Mesendoderm (in vitro differentiated cells): ENCODE results near the gene UBE2V1.

Experiments
- DNase-seq: peaks from one replicate; pipeline ENCODE4 v3.0.0; 2013
- H2AK5ac ChIP-seq: 2 replicates; pipeline ENCODE4 v1.6.1; 2013; ENCODE audit warnings: low read length, inconsistent platforms
- H2BK120ac ChIP-seq: 2 replicates; pipeline ENCODE4 v1.6.1; 2013; ENCODE audit warnings: low read depth, mild to moderate bottlenecking, low read length, moderate library complexity, mixed read lengths
- H2BK15ac ChIP-seq: replicated peaks from 2 replicates; pipeline ENCODE4 v1.6.1; 2013; ENCODE audit warnings: low read depth, mild to moderate bottlenecking, moderate library complexity
- H2BK5ac ChIP-seq: 2 replicates; pipeline ENCODE4 v1.6.1; 2013; ENCODE audit warnings: low read length, inconsistent platforms
- H3K18ac ChIP-seq: 2 replicates; pipeline ENCODE4 v1.6.1; 2013; ENCODE audit warnings: mild to moderate bottlenecking, low read length, mixed read lengths
- H3K23ac ChIP-seq: one replicate; pipeline ENCODE4 v1.6.1; 2013; ENCODE audit warnings: low read length
- H3K27ac ChIP-seq: 2 replicates; pipeline ENCODE4 v1.5.1; 2013; ENCODE audit warnings: low read depth, mild to moderate bottlenecking, inconsistent platforms, low read length, moderate library complexity
- H3K27me3 ChIP-seq: 2 replicates; pipeline ENCODE4 v1.6.1; 2013; ENCODE audit warnings: low read length, control low read depth, mild to moderate bottlenecking, inconsistent platforms; ENCODE audit not compliant: insufficient read depth, poor library complexity
- H3K36me3 ChIP-seq: 2 replicates; pipeline ENCODE4 v1.6.1; 2013; ENCODE audit warnings: low read length, inconsistent platforms; ENCODE audit not compliant: control insufficient read depth, insufficient read depth
- H3K4ac ChIP-seq: one replicate; pipeline ENCODE4 v1.6.1; 2013; ENCODE audit warnings: low read depth, mild to moderate bottlenecking, low read length, moderate library complexity
- H3K4me1 ChIP-seq: 2 replicates; pipeline ENCODE4 v1.6.1; 2013; ENCODE audit warnings: low read depth, low read length, inconsistent platforms; ENCODE audit not compliant: control insufficient read depth
- H3K4me2 ChIP-seq: 2 replicates; pipeline ENCODE4 v1.6.1; 2013; ENCODE audit warnings: low read length
- H3K4me3 ChIP-seq: 2 replicates; pipeline ENCODE4 v1.5.1; 2013; ENCODE audit warnings: mild to moderate bottlenecking, low read length
- H3K56ac ChIP-seq: one replicate; pipeline ENCODE4 v1.6.1; 2013; ENCODE audit warnings: low read length
- H3K79me1 ChIP-seq: 2 replicates; pipeline ENCODE4 v1.6.1; 2013; ENCODE audit warnings: low read length, inconsistent platforms
- H3K79me2 ChIP-seq: 2 replicates; pipeline ENCODE4 v1.6.1; 2013; ENCODE audit warnings: mild to moderate bottlenecking, low read length; ENCODE audit not compliant: control insufficient read depth, insufficient read depth
- H3K9ac ChIP-seq: 2 replicates; pipeline ENCODE4 v1.6.1; 2013; ENCODE audit warnings: low read length, inconsistent platforms
- H4K5ac ChIP-seq: one replicate; pipeline ENCODE4 v1.6.1; 2013; ENCODE audit warnings: low read length
- H4K8ac ChIP-seq: one replicate; pipeline ENCODE4 v1.6.1; 2013; ENCODE audit warnings: low read depth, mild to moderate bottlenecking, control low read depth, low read length, moderate library complexity
- WGBS: extraction: QIAGEN DNeasy Blood & Tissue Kit; methylation state at CpG from one replicate; pipeline ENCODE4 v1.1.7; 2013; ENCODE audit warnings: low lambda C conversion rate, missing lambda C conversion rate; ENCODE audit not compliant: insufficient coverage; ENCODE audit errors: extremely low coverage; 5-methylcytosine and 5-hydroxymethylcytosine counted together

The UBE2V1 gene

DNA sequence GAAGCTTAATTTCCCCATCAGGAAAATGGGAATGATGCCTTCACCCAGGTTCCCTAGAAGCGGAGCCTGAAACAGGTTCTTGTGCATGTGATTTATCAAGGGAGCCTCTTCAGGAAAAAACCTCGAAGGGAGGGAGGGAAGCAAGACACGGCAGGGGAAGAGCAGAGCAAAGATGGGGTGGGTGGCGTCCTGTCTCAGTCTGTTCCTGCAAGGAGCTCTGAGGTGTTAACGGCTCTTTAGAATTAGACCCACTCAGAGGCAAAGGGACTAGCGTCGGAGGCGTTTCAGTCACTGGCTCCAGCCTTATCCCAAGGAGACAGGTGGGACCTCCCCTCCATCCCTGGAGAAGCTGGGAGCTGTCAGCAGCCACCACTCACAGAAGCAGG is 15.6 kb upstream of the UBE2V1 start:
- Histone ChIP-seq H2BK5ac (no peak overlapping the region), H3K4me3 (no peak overlapping the region), H2BK120ac (no peak overlapping the region), H3K4me2 (no peak overlapping the region), H3K23ac (no peak overlapping the region), H3K56ac (no peak overlapping the region), H3K27ac (no peak overlapping the region), H3K36me3 (peaks cover 23% of the 10 kb centered on the region), H2AK5ac (no peak overlapping the region), H2BK15ac (no peak overlapping the region), H3K79me2 (no peaks in the 10 kb centered on the region), H4K8ac (no peak overlapping the region), H3K79me1 (peaks cover 6% of the 10 kb centered on the region), H4K5ac (no peak overlapping the region), H3K27me3 (no peaks in the 10 kb centered on the region), H3K9ac (no peak overlapping the region), H3K4ac (no peak overlapping the region), H3K4me1 (no peaks in the 10 kb centered on the region), H3K18ac (no peak overlapping the region)
- no CpG with 5 or more reads among the region's 8 CpGs for WGBS
- DNase-seq = no peak

DNA sequence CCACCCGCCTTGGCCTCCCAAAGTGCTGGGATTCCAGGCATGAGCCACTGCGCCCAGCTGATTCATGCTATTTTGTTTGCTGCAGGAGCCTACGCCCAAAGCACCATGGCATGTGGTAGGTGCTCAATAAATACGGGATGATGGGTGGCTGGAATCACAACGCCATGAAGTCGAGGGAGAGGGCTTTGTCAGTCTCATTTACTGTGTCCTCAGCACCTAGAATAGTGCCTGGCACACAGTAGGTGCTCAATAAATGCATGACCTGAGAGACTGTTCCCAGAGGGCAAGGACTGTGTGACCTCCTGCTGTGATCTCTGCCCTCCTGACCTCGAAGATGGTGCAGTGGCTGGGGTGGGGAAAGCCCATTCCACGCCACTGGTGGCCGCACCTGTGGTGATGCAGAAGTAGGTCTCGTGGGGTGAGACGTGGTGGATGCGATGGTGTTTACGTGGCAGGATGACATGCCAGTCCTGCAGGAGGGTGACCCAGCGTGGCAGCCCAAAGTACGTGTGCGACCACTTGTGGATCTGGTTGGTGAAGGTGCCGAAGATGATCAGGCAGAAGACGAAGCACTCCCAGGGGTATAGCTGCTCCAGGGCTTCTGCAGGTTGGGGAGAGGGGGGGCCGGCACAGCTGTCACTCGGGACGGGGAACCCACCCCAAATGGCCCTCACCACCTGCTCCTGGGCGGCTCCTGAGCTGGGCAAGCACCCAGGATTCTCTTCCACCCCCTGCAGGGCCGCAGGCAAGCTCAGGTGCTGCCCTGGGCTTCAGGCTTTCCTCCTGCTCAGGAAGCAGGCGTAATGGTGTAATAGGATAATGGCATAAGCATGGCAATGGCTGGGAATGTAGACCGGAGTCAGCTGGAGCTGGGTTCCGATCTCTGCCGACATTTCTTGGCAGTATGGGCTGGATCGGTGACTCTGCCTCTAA is 14.9 kb upstream of the UBE2V1 start:
- Histone ChIP-seq H2BK15ac (no peak overlapping the region), H3K36me3 (peaks cover 23% of the 10 kb centered on the region), H3K4me3 (no peak overlapping the region), H3K4ac (no peak overlapping the region), H3K27ac (no peak overlapping the region), H4K8ac (no peak overlapping the region), H2BK120ac (no peak overlapping the region), H3K4me2 (no peak overlapping the region), H3K4me1 (no peaks in the 10 kb centered on the region), H3K56ac (no peak overlapping the region), H3K23ac (no peak overlapping the region), H3K79me2 (no peaks in the 10 kb centered on the region), H2BK5ac (no peak overlapping the region), H3K9ac (no peak overlapping the region), H4K5ac (no peak overlapping the region), H3K18ac (no peak overlapping the region), H2AK5ac (no peak overlapping the region), H3K27me3 (no peaks in the 10 kb centered on the region), H3K79me1 (peaks cover 5% of the 10 kb centered on the region)
- no CpG with 5 or more reads among the region's 28 CpGs for WGBS
- DNase-seq = no peak

DNA sequence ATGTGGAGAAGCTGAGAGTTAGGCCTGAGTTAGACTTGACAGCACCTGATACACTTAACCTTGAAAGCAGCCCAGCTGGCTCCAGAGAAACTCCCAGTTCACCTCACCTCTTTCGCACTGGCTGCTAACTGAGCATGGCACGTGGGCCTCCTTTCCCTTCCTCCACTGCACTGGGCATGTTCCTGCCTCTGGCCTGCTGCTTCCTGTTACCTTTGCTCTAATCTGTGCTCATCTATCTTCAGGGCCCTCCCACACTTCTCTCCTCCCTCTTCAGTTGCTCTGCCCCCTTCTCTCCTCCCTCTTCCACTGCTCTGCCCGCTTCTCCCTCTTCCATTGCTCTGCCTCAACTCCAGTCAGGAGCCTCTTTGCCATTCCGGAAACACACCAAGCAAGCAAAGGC is 13.7 kb upstream of the UBE2V1 start:
- Histone ChIP-seq H3K79me1 (no peaks in the 10 kb centered on the region), H3K18ac (no peak overlapping the region), H2AK5ac (no peak overlapping the region), H3K79me2 (no peaks in the 10 kb centered on the region), H3K27me3 (no peaks in the 10 kb centered on the region), H2BK15ac (no peak overlapping the region), H3K56ac (no peak overlapping the region), H2BK5ac (no peak overlapping the region), H4K5ac (no peak overlapping the region), H3K4me1 (no peaks in the 10 kb centered on the region), H3K4ac (no peak overlapping the region), H3K27ac (no peak overlapping the region), H2BK120ac (no peak overlapping the region), H3K4me3 (no peak overlapping the region), H3K9ac (no peak overlapping the region), H3K4me2 (no peak overlapping the region), H3K36me3 (peaks cover 23% of the 10 kb centered on the region), H3K23ac (no peak overlapping the region), H4K8ac (no peak overlapping the region)
- no CpG with 5 or more reads among the region's 4 CpGs for WGBS
- DNase-seq = no peak

DNA sequence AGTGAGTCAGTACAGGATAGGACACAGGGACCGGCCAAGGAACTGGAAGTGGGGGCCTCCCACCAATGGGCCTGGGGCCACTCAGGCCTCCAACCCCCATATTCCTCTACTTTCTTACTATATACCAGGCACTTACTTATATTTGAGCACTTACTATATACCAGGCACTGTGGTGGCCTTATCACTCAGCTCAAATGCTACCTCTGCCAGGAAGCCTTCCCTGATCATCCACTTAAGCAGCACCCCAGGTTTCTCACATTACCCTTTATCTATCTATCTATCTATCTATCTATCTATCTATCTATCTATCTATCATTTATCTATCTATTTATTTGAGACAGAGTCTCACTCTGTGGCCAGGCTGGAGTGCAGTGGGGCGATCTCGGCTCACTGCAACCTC is 12.3 kb upstream of the UBE2V1 start:
- H4K8ac ChIP-seq = no peak overlapping the region
- no peak for DNase-seq
- no peaks in the 10 kb centered on the region for H3K79me2 ChIP-seq
- no peak overlapping the region for H2BK5ac ChIP-seq
- no peak overlapping the region for H3K9ac ChIP-seq
- no peak overlapping the region for H2BK120ac ChIP-seq
- no CpG with 5 or more reads among the region's 3 CpGs for WGBS
- no peak overlapping the region for H3K56ac ChIP-seq
- H3K4ac ChIP-seq = no peak overlapping the region
- H3K79me1 ChIP-seq = no peaks in the 10 kb centered on the region
- peaks cover 21% of the 10 kb centered on the region for H3K36me3 ChIP-seq
- no peak overlapping the region for H2AK5ac ChIP-seq
- H3K4me2 ChIP-seq = no peak overlapping the region
- no peak overlapping the region for H3K23ac ChIP-seq
- no peak overlapping the region for H3K18ac ChIP-seq
- no peaks in the 10 kb centered on the region for H3K4me1 ChIP-seq
- no peak overlapping the region for H2BK15ac ChIP-seq
- H3K27me3 ChIP-seq = no peaks in the 10 kb centered on the region
- H3K27ac ChIP-seq = no peak overlapping the region
- no peak overlapping the region for H4K5ac ChIP-seq
- H3K4me3 ChIP-seq = no peak overlapping the region

DNA sequence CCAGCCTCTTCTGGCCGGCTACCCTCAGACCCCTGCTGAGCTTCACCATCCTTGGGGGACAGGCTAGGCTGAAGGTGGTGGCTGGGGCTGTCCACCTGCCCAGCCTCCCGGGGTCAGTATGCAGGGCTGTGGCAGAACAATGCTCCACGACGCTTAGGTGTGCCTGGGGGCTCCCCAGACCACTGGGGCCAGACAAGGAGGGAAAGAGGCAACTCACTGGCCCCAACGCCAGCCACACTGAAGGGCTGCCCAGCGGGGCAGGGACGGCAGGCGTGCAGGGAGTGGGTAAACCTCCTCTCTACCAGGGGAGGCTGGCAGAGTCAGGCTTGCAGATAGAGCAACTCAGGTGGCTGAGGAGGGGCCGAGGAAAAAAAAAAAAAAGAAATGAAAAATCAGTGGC is 11.5 kb upstream of the UBE2V1 start:
- H3K27ac ChIP-seq = no peak overlapping the region
- no CpG with 5 or more reads among the region's 9 CpGs for WGBS
- H2BK5ac ChIP-seq = no peak overlapping the region
- H3K23ac ChIP-seq = no peak overlapping the region
- no peak overlapping the region for H3K9ac ChIP-seq
- no peak overlapping the region for H2BK15ac ChIP-seq
- no peak overlapping the region for H3K4ac ChIP-seq
- H3K79me2 ChIP-seq = no peaks in the 10 kb centered on the region
- H4K5ac ChIP-seq = no peak overlapping the region
- no peaks in the 10 kb centered on the region for H3K79me1 ChIP-seq
- no peaks in the 10 kb centered on the region for H3K4me1 ChIP-seq
- H3K4me3 ChIP-seq = no peak overlapping the region
- no peak overlapping the region for H3K18ac ChIP-seq
- no peak overlapping the region for H4K8ac ChIP-seq
- H3K27me3 ChIP-seq = no peaks in the 10 kb centered on the region
- H3K56ac ChIP-seq = no peak overlapping the region
- no peak overlapping the region for H3K4me2 ChIP-seq
- no peak overlapping the region for H2AK5ac ChIP-seq
- DNase-seq = no peak
- H3K36me3 ChIP-seq = peaks cover 20% of the 10 kb centered on the region
- no peak overlapping the region for H2BK120ac ChIP-seq

DNA sequence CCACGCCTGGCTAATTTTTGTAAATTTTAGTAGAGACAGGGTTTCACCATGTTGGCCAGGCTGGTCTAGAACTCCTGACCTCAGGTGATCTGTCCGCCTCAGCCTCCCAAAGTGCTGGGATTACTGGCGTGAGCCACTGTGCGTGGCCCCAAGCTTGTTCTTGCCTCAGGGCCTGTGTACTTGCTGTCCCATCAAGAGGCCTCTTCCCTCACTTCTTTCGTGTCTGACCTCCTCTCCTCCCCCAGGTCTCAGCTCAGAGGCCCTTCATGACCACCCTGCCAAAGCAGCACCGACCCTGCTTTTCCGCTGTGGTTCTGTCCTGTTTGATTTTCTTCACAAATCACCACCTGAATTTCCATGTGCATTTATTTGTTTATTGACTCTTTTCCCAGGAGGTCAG is 10.5 kb upstream of the UBE2V1 start:
- H3K23ac ChIP-seq = no peak overlapping the region
- no peak for DNase-seq
- H2BK120ac ChIP-seq = no peak overlapping the region
- H3K79me2 ChIP-seq = no peaks in the 10 kb centered on the region
- no peak overlapping the region for H4K8ac ChIP-seq
- no peak overlapping the region for H3K18ac ChIP-seq
- no peak overlapping the region for H2AK5ac ChIP-seq
- no peak overlapping the region for H3K4ac ChIP-seq
- no peak overlapping the region for H4K5ac ChIP-seq
- H2BK15ac ChIP-seq = no peak overlapping the region
- H3K9ac ChIP-seq = no peak overlapping the region
- no peak overlapping the region for H3K4me2 ChIP-seq
- H3K27ac ChIP-seq = no peak overlapping the region
- H3K36me3 ChIP-seq = peaks cover 18% of the 10 kb centered on the region
- H3K4me3 ChIP-seq = no peak overlapping the region
- H3K79me1 ChIP-seq = no peaks in the 10 kb centered on the region
- no peak overlapping the region for H3K56ac ChIP-seq
- no peaks in the 10 kb centered on the region for H3K4me1 ChIP-seq
- no CpG with 5 or more reads among the region's 7 CpGs for WGBS
- no peak overlapping the region for H2BK5ac ChIP-seq
- H3K27me3 ChIP-seq = no peaks in the 10 kb centered on the region
